Cardiac fibroblast (primary cell): ENCODE data around the gene NOL4L.

ENCODE experiments used
- DNase-seq, 2 donors: peaks; one replicate each; pipeline versions ENCODE4 v3.0.0 to v3.0.0-alpha.2; 2010; ENCODE audit warnings: low read depth in 2 of 2
- H3K4me3 ChIP-seq, 2 donors: replicated peaks in 1 of 2; 1 replicate in 1 of 2; 2 replicates in 1 of 2; pipeline ENCODE4 v1.5.1; 2011; ENCODE audit warnings: low read depth in 2 of 2, low read length in 2 of 2, mild to moderate bottlenecking in 2 of 2, moderate library complexity in 1 of 2
- TF ChIP-seq, protein P1 (sequence below): IDR thresholded peaks from one replicate; pipeline ENCODE4 v1.5.1; 2011; ENCODE audit warnings: low read depth, mild to moderate bottlenecking, low read length, inconsistent platforms

Gene NOL4L

DNA sequence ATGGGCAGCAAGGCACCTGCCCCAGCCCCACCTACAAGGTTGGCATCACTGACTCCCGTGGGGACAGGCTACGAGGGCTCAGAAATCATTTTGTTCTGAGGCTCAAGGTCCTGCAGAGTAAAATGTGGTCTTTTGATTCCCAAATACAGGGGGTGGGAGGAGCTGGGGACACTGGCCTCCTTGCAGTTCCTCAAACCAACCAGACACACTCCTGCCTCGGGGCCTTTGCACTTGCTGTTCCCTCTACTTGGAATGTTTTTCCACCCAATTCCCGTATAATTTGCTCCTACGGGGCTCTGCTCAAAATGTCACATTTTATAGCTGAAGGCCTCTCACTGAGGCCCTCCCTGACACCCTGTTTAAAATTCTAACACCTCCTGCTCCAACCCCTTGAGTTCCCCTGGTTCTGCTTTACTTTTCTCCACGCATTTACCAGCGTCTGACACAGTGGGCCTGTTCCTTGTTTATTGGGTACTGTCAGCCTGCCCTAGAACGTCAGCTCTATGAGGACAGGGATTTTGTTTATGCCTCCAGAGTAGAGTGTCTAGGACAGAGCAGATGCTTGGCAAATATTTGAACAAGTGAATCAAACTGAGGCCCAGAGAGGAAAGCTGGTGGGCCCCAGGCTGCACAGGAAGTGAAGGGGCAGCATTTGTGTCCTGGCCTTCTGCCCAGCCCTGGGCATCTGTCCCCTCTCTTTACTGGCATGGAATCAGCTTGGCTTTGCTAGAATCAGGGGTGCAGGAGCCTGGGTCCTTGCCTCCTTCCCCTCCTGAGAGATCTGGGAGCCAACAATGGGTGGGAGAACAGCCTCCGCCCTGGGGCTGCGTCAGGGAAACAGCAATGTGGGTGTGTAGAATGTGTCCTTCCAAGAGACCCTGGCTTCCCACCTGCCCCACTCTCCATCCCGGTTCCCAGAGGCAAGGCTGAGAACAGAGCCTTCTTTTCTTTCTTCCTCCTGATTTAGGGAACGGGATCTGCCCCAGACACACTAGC lies 18.5 kb downstream of the NOL4L start:
- TF ChIP-seq, protein P1, sequence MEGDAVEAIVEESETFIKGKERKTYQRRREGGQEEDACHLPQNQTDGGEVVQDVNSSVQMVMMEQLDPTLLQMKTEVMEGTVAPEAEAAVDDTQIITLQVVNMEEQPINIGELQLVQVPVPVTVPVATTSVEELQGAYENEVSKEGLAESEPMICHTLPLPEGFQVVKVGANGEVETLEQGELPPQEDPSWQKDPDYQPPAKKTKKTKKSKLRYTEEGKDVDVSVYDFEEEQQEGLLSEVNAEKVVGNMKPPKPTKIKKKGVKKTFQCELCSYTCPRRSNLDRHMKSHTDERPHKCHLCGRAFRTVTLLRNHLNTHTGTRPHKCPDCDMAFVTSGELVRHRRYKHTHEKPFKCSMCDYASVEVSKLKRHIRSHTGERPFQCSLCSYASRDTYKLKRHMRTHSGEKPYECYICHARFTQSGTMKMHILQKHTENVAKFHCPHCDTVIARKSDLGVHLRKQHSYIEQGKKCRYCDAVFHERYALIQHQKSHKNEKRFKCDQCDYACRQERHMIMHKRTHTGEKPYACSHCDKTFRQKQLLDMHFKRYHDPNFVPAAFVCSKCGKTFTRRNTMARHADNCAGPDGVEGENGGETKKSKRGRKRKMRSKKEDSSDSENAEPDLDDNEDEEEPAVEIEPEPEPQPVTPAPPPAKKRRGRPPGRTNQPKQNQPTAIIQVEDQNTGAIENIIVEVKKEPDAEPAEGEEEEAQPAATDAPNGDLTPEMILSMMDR, result no peak
- H3K4me3 ChIP-seq, result no peak overlapping the region
- no peak for DNase-seq

DNA sequence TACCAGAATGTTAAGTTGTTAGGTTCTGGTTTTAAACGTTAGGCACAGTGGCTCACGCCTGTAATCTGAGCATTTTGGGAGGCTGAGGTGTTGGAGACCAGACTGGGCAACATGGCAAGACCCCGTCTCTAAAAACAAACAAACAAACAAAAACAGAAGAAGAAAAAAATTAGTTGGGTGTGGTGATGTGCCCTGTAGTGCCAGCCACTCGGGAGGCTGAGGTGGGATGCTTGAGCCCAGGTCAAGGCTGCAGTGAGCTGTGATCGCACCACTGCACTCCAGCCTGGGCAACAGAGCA lies 19.4 kb downstream of the NOL4L start:
- no peak for DNase-seq
- TF ChIP-seq, protein P1, result no peak
- H3K4me3 ChIP-seq, result no peak overlapping the region

DNA sequence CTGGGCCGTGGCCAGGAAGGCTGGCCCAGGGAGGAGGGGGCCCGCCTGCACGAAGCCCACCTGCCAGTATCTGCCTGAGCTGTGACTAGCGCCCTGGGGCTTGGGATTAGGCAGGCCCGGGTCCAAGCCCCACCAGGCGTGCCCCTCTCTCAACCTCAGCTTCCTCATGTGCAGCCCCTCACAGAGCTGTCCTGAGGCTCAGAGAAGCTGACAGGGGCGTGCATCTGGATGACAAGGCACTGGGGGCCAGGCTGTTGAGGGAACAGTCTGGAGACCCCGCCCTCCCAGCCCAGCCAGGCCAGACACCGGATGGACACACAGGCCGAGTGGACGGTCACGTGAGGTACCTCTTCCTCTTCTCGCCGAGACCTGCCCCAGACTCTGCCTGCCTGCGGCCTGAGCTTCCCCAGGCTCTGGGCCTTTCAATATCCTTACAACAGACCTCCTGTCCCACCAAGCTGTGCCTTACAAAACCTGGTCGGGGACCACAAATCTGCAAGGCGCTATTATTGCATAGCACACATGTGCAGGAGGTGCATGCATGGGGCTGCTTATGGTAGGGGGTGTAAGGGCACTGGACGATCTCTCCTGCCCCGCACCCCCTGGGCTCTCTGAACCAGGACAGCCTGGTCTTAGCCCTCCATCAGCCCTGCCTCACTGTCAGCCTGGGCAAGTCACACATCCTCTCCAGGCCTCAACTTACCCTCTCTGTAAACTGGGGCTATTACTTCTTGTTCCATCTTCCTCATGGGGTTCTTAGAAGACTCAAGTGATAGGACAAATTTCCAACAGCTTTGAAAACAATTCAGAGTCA lies 20.0 kb downstream of the NOL4L start:
- H3K4me3 ChIP-seq, result no peak overlapping the region
- DNase-seq, result no peak
- TF ChIP-seq, protein P1, result no peak

DNA sequence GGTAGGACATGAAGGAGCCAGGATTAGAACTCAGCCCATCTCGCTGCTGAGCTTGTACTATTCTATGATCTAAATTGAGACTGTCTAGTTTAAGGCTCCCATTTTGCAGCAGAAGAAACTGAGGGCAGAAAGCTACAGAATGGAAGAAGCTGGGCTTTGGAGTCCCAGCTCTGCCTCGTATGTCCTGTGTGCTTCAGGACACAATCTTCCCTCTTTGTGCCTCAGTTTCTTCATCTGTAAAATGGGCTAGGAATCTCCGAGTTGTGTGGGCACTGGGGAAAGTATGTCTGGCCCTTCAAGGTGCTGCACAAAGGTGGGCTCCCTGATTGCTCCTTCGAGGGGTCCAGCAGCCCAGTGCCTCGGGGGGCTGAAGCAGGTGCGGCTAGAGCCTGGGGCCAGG lies 20.7 kb downstream of the NOL4L start:
- DNase-seq, result no peak
- TF ChIP-seq, protein P1, result no peak
- H3K4me3 ChIP-seq, result no peak overlapping the region

DNA sequence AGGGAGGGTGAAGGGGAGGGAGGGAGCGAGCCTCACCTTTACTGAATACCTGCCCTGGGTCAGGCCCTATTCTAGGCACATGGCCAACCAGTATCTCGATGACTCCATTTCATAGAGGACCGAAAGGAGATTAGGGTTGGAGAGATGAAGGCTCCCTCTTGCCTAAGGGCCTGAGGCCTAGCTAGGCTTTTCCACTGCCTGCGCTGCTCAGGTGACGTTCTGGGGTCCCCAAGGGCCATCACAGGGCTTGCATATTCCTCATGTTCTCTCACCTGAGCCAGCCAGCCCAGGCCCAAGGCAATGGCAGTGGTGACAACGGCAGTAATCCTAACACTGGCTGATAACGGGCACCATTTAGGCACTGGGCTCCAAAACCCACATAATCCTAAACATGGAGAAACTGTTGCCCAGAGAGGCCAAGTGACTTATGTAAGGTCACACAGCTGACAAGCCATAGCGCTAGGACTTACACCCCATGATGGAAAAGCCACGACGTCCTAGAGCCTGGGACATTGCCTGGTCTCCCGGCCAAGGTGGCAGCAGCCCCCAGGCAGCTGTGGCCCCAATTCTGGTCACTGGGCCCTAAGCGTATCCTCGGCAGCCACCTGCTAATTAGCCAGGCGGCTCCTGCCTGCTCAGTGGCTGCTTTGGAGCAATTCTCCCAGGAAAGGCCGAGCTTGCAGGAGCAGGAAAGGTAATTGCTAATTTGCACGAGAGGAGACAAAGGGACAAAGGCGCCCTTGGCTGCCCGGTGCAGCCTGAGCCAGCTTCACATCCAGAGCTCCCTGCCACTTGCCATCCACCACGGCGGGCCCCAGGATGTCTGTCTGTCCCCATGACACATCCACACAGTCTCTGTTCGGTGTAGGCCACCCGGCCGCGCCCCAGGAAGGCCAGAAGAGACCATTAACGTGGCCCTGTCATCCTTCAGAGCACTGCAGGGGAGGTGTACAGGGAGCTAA lies 21.5 kb downstream of the NOL4L start:
- no peak overlapping the region for H3K4me3 ChIP-seq
- TF ChIP-seq, protein P1, result no peak

DNA sequence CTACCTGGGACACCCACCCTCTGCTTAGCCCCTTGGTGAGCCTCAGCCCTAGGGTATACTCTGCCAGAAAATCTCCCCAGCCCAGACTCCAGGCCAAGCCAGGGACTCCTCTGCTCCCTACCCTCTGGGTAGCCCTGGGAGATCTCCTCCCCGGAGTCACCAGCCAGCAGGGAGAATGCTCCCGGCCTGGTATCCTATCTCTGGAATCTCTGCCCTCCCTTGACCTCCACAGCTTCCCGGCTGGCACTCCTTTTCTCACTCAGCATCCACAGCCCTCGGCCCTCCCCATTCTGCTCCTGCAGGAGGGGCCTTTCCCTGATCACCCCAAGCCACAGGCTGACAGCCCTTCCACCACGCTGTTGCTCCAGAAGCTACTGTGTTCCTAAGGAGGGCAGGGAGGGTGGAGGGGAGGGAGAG lies 22.6 kb downstream of the NOL4L start:
- DNase-seq, result no peak
- TF ChIP-seq, protein P1, result no peak
- no peak overlapping the region for H3K4me3 ChIP-seq

More for the DNA sequence above, 21.5 kb downstream of the NOL4L start:
- no peak for DNase-seq
